Posterior cingulate gyrus (tissue), 11 donors: ENCODE results near the gene SIGLEC7.

Experiments used
- DNase-seq, 10 donors: peaks; one replicate each; pipeline versions ENCODE4 v3.0.0 to v3.0.0-alpha.2; 2020 to 2021; ENCODE audit warnings: mixed read lengths in 3 of 10
- intact Hi-C: fragments of 100-400 bp; cut with DNase I; formaldehyde crosslinking; loops from one replicate; pipeline ENCODE4 v1.15.1; 2023

SIGLEC7 gene

GRCh38 chr19:51194527-51195315 is 52.6 kb downstream of the SIGLEC7 start:
- DNase-seq, result no peak

DNA sequence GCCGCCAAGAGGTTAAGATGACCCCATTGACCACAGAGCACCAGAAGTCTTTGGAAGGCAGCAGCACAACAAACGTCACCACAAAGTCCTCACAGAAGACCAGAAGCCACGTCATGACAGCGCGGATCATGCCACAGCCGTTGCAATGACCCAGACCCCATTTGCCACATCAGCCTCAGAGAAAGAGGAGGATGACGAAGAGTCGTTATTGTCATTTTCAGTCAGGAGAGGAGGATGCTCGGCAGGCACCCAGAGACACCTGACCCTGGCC is 53.1 kb downstream of the SIGLEC7 start:
- DNase-seq, result no peak
- intact Hi-C loops, result no loop called here

More at GRCh38 chr19:51194527-51195315, 52.6 kb downstream of the SIGLEC7 start:
- intact Hi-C loops, result no loop called here

DNA sequence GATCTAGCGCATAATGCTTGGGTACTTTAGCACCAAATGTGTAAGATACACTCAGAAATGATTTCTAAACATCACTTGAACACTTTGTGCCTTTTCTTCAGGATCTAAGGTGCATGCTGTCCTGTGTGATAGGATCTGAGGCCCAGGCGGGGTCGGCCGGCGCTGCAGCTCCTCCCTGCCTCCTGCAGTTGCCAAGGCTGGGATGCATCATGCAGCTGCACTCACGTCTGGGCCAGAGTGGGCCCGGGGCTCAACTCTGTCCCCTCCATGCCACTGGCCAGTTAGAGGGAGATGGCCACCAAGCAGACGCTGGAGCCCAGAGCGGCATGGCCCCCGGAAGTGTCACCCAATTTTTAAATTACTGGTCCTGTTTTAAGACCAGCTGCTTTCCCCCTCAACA is 53.5 kb downstream of the SIGLEC7 start:
- intact Hi-C loops, result no loop called here
- DNase-seq, result no peak

DNA sequence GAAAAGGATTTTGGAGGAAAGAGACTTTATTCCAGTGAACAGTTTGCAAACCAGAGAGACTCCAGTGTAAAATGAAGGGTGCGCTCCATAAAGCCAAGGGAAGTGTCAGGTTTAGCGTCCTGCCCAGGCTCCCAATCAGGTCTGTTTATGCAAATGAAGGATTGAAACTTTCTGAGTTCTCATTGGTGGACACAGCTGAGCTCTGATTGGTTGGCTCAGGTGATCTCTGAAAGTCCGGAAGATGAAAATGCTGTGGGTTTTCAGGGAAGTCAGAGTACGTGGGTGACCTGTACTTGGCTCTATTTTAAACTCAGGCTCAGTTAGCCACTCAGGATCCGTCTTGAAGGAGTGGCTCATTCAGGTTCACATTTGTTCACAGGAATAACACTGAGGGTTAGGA is 54.1 kb downstream of the SIGLEC7 start:
- intact Hi-C loops, result no loop called here
- no peak for DNase-seq

GRCh38 chr19:51198641-51199040 is 56.5 kb downstream of the SIGLEC7 start:
- no peak for DNase-seq
- intact Hi-C loops, result no loop called here

GRCh38 chr19:51200071-51200666 is 58.1 kb downstream of the SIGLEC7 start:
- DNase-seq, result no peak
- intact Hi-C loops, result no loop called here

DNA sequence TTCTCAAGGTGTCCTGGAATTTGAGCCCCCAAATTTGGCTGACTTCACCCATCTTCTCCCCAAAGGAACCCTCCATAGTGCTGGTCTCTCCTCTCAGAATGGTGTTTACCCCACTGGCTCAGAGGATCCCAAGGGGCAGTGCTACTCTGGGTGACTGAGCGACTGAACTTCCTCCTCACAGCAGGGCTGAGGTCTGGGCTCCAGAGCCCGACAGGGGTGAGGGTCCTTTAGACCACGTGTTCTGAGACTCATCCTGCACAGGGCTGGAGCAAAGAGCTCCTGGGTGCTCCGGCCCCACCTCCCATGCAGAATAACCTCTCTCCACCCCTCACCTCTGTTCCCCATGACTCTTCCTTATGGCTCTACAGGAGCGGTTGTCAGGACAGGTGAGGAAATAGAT is 59.6 kb downstream of the SIGLEC7 start:
- intact Hi-C loops, result no loop called here
- no peak for DNase-seq
